ENCODE data around the gene KIAA1549.

DNA sequence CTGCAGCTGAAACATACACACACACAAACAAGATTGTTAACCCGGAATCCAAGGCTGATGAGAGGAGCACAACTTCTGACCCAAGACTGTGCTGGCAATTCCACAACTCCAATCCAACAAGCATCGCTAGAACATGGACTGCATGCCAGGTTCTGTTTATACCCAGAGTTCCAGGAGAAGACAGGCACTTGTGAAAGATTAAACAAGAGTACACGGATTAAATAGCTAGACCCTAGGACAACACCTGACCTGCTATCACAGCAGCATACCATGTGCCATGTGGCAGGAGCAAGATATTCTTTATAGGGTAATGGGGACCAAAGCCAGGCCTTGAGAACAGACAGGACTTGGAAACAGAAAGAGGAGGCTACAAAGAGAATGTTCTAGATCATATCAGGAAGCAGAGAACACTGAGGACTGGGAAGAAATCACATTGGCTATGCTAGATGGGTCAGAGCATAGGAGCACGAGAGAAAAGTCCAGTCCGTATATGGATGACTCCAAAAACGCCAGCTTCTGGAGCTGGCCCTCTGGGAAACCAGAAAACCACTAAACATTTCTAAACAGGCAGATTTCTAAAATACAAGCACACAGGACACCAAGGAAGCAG, 99.5 kb downstream of the KIAA1549 start:
- TF ChIP-seq, protein P1, sequence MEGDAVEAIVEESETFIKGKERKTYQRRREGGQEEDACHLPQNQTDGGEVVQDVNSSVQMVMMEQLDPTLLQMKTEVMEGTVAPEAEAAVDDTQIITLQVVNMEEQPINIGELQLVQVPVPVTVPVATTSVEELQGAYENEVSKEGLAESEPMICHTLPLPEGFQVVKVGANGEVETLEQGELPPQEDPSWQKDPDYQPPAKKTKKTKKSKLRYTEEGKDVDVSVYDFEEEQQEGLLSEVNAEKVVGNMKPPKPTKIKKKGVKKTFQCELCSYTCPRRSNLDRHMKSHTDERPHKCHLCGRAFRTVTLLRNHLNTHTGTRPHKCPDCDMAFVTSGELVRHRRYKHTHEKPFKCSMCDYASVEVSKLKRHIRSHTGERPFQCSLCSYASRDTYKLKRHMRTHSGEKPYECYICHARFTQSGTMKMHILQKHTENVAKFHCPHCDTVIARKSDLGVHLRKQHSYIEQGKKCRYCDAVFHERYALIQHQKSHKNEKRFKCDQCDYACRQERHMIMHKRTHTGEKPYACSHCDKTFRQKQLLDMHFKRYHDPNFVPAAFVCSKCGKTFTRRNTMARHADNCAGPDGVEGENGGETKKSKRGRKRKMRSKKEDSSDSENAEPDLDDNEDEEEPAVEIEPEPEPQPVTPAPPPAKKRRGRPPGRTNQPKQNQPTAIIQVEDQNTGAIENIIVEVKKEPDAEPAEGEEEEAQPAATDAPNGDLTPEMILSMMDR (optimal IDR thresholded peaks at IDR 0.05 in 1 of 3, IDR thresholded peaks at IDR 0.05 in 1 of 3, conservative IDR thresholded peaks at IDR 0.05 in 1 of 3; ENCODE audit: extremely low read depth in 1 of 3, insufficient read depth in 2 of 3, low read length in 3 of 3): no peak
- no peak for TF ChIP-seq EZH2 (IDR thresholded peaks at IDR 0.05; ENCODE audit: low read length)

Measured in keratinocyte (primary cell).